Tibial artery (tissue), 4 donors: ENCODE results near the gene CD58.

Experiments used
- DNase-seq, 2 donors: peaks; one replicate each; pipeline ENCODE4 v3.0.0-alpha.2; 2019
- H3K27ac ChIP-seq, 2 donors: fragments of 200-600 bp; sonication (generic) in 1 of 2; 1 replicate in 1 of 2; 2 replicates in 1 of 2; pipeline ENCODE4 v1.5.1; 2018 to 2019; ENCODE audit warnings: mild to moderate bottlenecking in 1 of 2
- H3K27me3 ChIP-seq, 2 donors: fragments of 200-600 bp; sonication (generic) in 1 of 2; one replicate each; pipeline versions ENCODE4 v1.5.1 to v1.6.0; 2016 to 2019
- H3K36me3 ChIP-seq, 3 donors: fragments of 200-600 bp; sonication (generic) in 2 of 3; one replicate each; pipeline ENCODE4 v1.5.1; 2016 to 2019; ENCODE audit warnings: mild to moderate bottlenecking in 2 of 3
- H3K4me1 ChIP-seq, 4 donors: fragments of 200-600 bp; sonication (generic) in 2 of 4; 1 replicate in 3 of 4; 2 replicates in 1 of 4; pipeline ENCODE4 v1.5.1; 2016 to 2019
- H3K4me3 ChIP-seq, 2 donors: fragments of 200-600 bp; sonication (generic) in 1 of 2; 1 replicate in 1 of 2; 2 replicates in 1 of 2; pipeline ENCODE4 v1.5.1; 2018 to 2019; ENCODE audit warnings: mild to moderate bottlenecking in 2 of 2
- H3K9me3 ChIP-seq, 3 donors: fragments of 200-600 bp; sonication (generic) in 1 of 3; one replicate each; pipeline ENCODE4 v1.5.1; 2016 to 2019
- intact Hi-C: fragments of 100-400 bp; cut with DNase I; formaldehyde crosslinking; loops from one replicate; pipeline ENCODE4 v1.15.0; 2023; ENCODE audit warnings: low total_unique reads
- TF ChIP-seq, protein P1 (sequence below), 2 experiments: fragments of 200-600 bp in 1 of 2; fragments of 450-650 bp in 1 of 2; IDR thresholded peaks; one replicate each; pipeline ENCODE4 v1.5.1; 2017 to 2019; ENCODE audit warnings: antibody characterized with exemption in 2 of 2, mild to moderate bottlenecking in 1 of 2, moderate library complexity in 1 of 2

The CD58 gene

GRCh38 chr1:116508984-116509980, 61.5 kb downstream of the CD58 start:
- Histone ChIP-seq H3K9me3 (no peaks in the 10 kb centered on the region), H3K4me3 (no peak overlapping the region), H3K27ac (peak overlapping the region; percentile 49 to 80), H3K36me3 (no peaks in the 10 kb centered on the region), H3K4me1 (peaks cover 0 to 28% (median 22%) of the 10 kb centered on the region in 4 donors), H3K27me3 (no peaks in the 10 kb centered on the region)
- intact Hi-C loops = loop anchor here (10.0 kb wide), 1 partner anchor 546 kb away; no protein-coding TSS in a partner anchor
- TF ChIP-seq, protein P1, sequence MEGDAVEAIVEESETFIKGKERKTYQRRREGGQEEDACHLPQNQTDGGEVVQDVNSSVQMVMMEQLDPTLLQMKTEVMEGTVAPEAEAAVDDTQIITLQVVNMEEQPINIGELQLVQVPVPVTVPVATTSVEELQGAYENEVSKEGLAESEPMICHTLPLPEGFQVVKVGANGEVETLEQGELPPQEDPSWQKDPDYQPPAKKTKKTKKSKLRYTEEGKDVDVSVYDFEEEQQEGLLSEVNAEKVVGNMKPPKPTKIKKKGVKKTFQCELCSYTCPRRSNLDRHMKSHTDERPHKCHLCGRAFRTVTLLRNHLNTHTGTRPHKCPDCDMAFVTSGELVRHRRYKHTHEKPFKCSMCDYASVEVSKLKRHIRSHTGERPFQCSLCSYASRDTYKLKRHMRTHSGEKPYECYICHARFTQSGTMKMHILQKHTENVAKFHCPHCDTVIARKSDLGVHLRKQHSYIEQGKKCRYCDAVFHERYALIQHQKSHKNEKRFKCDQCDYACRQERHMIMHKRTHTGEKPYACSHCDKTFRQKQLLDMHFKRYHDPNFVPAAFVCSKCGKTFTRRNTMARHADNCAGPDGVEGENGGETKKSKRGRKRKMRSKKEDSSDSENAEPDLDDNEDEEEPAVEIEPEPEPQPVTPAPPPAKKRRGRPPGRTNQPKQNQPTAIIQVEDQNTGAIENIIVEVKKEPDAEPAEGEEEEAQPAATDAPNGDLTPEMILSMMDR (IDR thresholded peaks at IDR 0.05) = no peak
- no peak for DNase-seq

GRCh38 chr1:116508085-116508983, 62.5 kb downstream of the CD58 start:
- H3K4me1 ChIP-seq = peaks cover 0 to 33% (median 23%) of the 10 kb centered on the region in 4 donors
- intact Hi-C loops = loop anchor here (10.0 kb wide), 1 partner anchor 546 kb away; no protein-coding TSS in a partner anchor
- H3K9me3 ChIP-seq = no peaks in the 10 kb centered on the region
- no peak for DNase-seq
- H3K4me3 ChIP-seq = no peak overlapping the region
- H3K27me3 ChIP-seq = no peaks in the 10 kb centered on the region
- peak overlapping the region; percentile 49 to 80 for H3K27ac ChIP-seq
- H3K36me3 ChIP-seq = no peaks in the 10 kb centered on the region
- TF ChIP-seq, protein P1 (IDR thresholded peaks at IDR 0.05) = no peak

DNA sequence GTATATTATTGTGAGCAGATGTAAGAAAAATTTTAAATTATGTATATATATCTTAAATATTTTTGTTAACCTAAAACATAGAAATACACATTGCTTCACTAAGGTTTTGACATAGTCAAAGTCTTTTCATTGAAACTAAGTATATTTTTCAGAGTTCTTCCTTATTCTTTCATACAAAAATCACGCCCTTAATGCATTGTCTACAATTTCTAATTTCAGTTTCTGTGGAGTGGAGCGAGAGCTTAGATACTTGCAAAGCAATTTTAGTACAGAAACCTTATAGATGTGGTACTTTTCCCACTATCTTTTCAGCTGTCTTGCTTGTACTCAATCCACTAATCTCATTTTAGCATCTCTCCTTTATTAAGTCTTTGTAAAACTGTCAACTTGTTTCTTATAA, 63.2 kb downstream of the CD58 start:
- intact Hi-C loops = loop anchor here (10.0 kb wide), 1 partner anchor 547 kb away; no protein-coding TSS in a partner anchor
- no peaks in the 10 kb centered on the region for H3K27me3 ChIP-seq
- TF ChIP-seq, protein P1 (IDR thresholded peaks at IDR 0.05) = no peak
- H3K36me3 ChIP-seq = no peaks in the 10 kb centered on the region
- no peak overlapping the region for H3K4me3 ChIP-seq
- no peak for DNase-seq
- peaks cover 0 to 33% (median 23%) of the 10 kb centered on the region in 4 donors for H3K4me1 ChIP-seq
- H3K27ac ChIP-seq = no peak overlapping the region
- H3K9me3 ChIP-seq = no peaks in the 10 kb centered on the region

GRCh38 chr1:116506132-116507004, 64.5 kb downstream of the CD58 start:
- no peak for DNase-seq
- Histone ChIP-seq H3K4me1 (peaks cover 0 to 33% (median 23%) of the 10 kb centered on the region in 4 donors), H3K27me3 (no peaks in the 10 kb centered on the region), H3K4me3 (no peak overlapping the region), H3K27ac (no peak overlapping the region), H3K9me3 (no peaks in the 10 kb centered on the region), H3K36me3 (no peaks in the 10 kb centered on the region)
- intact Hi-C loops = loop anchor here (10.0 kb wide), 1 partner anchor 548 kb away; no protein-coding TSS in a partner anchor
- TF ChIP-seq, protein P1 (IDR thresholded peaks at IDR 0.05) = no peak
